OCI-LY3 (cell line): Measurements from ENCODE around the gene CAPN8.

Source experiments
- H2AFZ ChIP-seq: fragments of 200-600, 300-600 bp; shearing (Covaris generic); 2 replicates; pipeline ENCODE4 v1.6.0; 2014; ENCODE audit warnings: antibody characterized with exemption, low read depth, low read length
- H3K27ac ChIP-seq: fragments of 200-600, 300-600 bp; sonication (generic); 2 replicates; pipeline ENCODE4 v1.5.1; 2014; ENCODE audit warnings: mild to moderate bottlenecking, low read length, moderate library complexity, mixed read lengths
- H3K27me3 ChIP-seq: fragments of 200-600, 300-600 bp; sonication (generic); 2 replicates; pipeline ENCODE4 v1.6.1; 2014; ENCODE audit warnings: low read depth, low read length, mixed read lengths
- H3K36me3 ChIP-seq: fragments of 200-600, 300-600 bp; sonication (generic); replicated peaks from 2 replicates; pipeline ENCODE3; 2014; ENCODE audit warnings: low read depth, low read length, mixed read lengths
- H3K4me1 ChIP-seq: fragments of 300-600, 200-600 bp; sonication (generic); 2 replicates; pipeline ENCODE4 v1.6.1; 2014; ENCODE audit warnings: low read length, mixed read lengths
- H3K4me2 ChIP-seq: fragments of 200-600, 300-600 bp; sonication (generic); 2 replicates; pipeline ENCODE4 v1.6.1; 2014; ENCODE audit warnings: low read length, mixed read lengths
- H3K4me3 ChIP-seq: fragments of 300-600, 200-600 bp; sonication (generic); 2 replicates; pipeline ENCODE4 v1.5.1; 2014; ENCODE audit warnings: antibody characterized with exemption, mild to moderate bottlenecking, low read length, moderate library complexity
- H3K79me2 ChIP-seq: fragments of 300-600, 200-600 bp; shearing (Covaris generic); 2 replicates; pipeline ENCODE4 v1.6.1; 2014; ENCODE audit warnings: mild to moderate bottlenecking, low read length, mixed read lengths
- H3K9ac ChIP-seq: fragments of 300-600, 200-600 bp; shearing (Covaris generic); 2 replicates; pipeline ENCODE4 v1.6.0; 2014; ENCODE audit warnings: mild to moderate bottlenecking, low read length, moderate library complexity
- H3K9me3 ChIP-seq: fragments of 200-600, 300-600 bp; shearing (Covaris generic); 2 replicates; pipeline ENCODE4 v1.6.1; 2014; ENCODE audit warnings: low read length, mixed read lengths; ENCODE audit not compliant: insufficient read depth
- H4K20me1 ChIP-seq: fragments of 200-600, 300-600 bp; sonication (generic); 2 replicates; pipeline ENCODE4 v1.6.1; 2016; ENCODE audit warnings: low read length, mixed read lengths; ENCODE audit not compliant: insufficient read depth
- EZH2phosphoT487 ChIP-seq: fragments of 200-600 bp; shearing (Covaris generic); IDR thresholded peaks from 2 replicates; pipeline ENCODE4 v1.6.1; 2018; ENCODE audit warnings: antibody characterized with exemption, mixed run types, low read depth
- TF ChIP-seq, protein P1 (sequence below): fragments of 200-600, 300-600 bp; sonication (generic); IDR thresholded peaks from 2 replicates; pipeline ENCODE4 v1.5.1; 2014; ENCODE audit warnings: antibody characterized with exemption, low read length, low read depth

CAPN8 gene

GRCh38 chr1:223533708-223534107 lies 131.8 kb downstream of the CAPN8 start:
- H4K20me1 ChIP-seq = no peaks in the 10 kb centered on the region
- H3K27ac ChIP-seq = no peak overlapping the region
- H3K9ac ChIP-seq = no peak overlapping the region
- H3K79me2 ChIP-seq = no peaks in the 10 kb centered on the region
- no peak overlapping the region for H2AFZ ChIP-seq
- H3K36me3 ChIP-seq = no peaks in the 10 kb centered on the region
- peaks cover 57% of the 10 kb centered on the region for H3K27me3 ChIP-seq
- H3K4me2 ChIP-seq = no peak overlapping the region
- TF ChIP-seq EZH2phosphoT487 = no peak
- TF ChIP-seq, protein P1, sequence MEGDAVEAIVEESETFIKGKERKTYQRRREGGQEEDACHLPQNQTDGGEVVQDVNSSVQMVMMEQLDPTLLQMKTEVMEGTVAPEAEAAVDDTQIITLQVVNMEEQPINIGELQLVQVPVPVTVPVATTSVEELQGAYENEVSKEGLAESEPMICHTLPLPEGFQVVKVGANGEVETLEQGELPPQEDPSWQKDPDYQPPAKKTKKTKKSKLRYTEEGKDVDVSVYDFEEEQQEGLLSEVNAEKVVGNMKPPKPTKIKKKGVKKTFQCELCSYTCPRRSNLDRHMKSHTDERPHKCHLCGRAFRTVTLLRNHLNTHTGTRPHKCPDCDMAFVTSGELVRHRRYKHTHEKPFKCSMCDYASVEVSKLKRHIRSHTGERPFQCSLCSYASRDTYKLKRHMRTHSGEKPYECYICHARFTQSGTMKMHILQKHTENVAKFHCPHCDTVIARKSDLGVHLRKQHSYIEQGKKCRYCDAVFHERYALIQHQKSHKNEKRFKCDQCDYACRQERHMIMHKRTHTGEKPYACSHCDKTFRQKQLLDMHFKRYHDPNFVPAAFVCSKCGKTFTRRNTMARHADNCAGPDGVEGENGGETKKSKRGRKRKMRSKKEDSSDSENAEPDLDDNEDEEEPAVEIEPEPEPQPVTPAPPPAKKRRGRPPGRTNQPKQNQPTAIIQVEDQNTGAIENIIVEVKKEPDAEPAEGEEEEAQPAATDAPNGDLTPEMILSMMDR = no peak
- no peaks in the 10 kb centered on the region for H3K9me3 ChIP-seq
- H3K4me3 ChIP-seq = no peak overlapping the region
- no peaks in the 10 kb centered on the region for H3K4me1 ChIP-seq

DNA sequence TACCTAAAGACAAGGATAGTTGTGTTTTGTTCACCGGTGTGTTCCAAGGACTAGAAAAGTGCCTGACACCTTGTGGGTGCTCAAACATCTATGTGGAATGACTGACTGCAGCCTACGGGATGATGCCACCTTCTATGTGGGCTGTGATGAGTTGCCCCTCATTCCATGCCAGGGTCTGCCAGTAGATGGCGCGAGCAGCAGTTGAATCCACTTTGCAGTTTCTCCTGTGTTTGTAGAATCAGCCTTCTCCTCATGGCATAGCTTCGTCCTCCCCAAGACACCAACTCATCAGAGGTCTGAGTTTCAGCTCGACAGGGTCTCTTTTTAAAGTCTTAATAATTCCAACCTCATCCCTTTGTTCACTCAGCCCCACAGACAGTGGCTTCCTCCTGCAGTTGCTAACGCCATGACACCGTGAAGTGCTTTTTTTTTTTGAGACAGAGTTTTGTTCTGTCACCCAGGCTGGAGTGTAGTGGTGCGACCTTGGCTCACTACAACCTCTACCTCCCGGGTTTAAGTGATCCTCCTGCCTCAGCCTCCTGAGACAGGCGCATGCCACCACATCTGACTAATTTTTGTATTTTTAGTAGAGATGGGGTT lies 133.7 kb downstream of the CAPN8 start:
- no peak overlapping the region for H3K4me2 ChIP-seq
- H2AFZ ChIP-seq = no peak overlapping the region
- H3K27me3 ChIP-seq = peaks cover 46% of the 10 kb centered on the region
- H3K4me3 ChIP-seq = no peak overlapping the region
- no peaks in the 10 kb centered on the region for H4K20me1 ChIP-seq
- H3K9ac ChIP-seq = no peak overlapping the region
- no peaks in the 10 kb centered on the region for H3K36me3 ChIP-seq
- no peaks in the 10 kb centered on the region for H3K79me2 ChIP-seq
- no peaks in the 10 kb centered on the region for H3K9me3 ChIP-seq
- no peak for TF ChIP-seq EZH2phosphoT487
- TF ChIP-seq, protein P1 = peak; percentile 94
- no peak overlapping the region for H3K27ac ChIP-seq
- no peaks in the 10 kb centered on the region for H3K4me1 ChIP-seq

- no peaks in the 10 kb centered on the region for H4K20me1 ChIP-seq
- H3K4me1 ChIP-seq = peaks cover 7% of the 10 kb centered on the region
- no peaks in the 10 kb centered on the region for H3K36me3 ChIP-seq
- H3K4me2 ChIP-seq = no peak overlapping the region
- no peaks in the 10 kb centered on the region for H3K9me3 ChIP-seq
- no peak for TF ChIP-seq EZH2phosphoT487
- TF ChIP-seq, protein P1 = no peak
- H3K27me3 ChIP-seq = peaks cover 26% of the 10 kb centered on the region
- no peaks in the 10 kb centered on the region for H3K79me2 ChIP-seq
- H3K27ac ChIP-seq = no peak overlapping the region
- no peak overlapping the region for H3K4me3 ChIP-seq
- no peak overlapping the region for H2AFZ ChIP-seq
- no peak overlapping the region for H3K9ac ChIP-seq
Measured at GRCh38 chr1:223525957-223526356, 139.5 kb downstream of the CAPN8 start.

DNA sequence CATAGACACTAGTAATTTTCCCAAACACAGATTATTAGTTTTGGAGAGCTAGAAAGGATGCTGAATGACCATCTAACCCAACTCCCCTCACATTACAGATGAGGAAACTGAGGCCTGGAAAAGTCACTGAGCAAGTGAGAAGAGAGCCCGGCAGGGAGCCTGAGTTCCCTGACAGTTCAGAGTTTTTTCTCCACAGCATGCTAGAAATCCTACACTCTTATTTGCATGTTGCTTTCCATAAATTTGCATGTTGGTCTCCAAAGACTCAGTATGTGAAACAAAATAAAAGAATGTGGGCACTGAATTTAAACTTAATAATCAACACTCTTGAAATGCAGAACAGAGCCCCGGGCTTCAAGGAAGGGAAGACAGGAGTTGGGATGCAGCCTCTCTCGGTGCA lies 140.0 kb downstream of the CAPN8 start:
- peaks cover 22% of the 10 kb centered on the region for H3K27me3 ChIP-seq
- no peaks in the 10 kb centered on the region for H4K20me1 ChIP-seq
- TF ChIP-seq EZH2phosphoT487 = no peak
- TF ChIP-seq, protein P1 = no peak
- peaks cover 7% of the 10 kb centered on the region for H3K4me1 ChIP-seq
- no peak overlapping the region for H2AFZ ChIP-seq
- H3K27ac ChIP-seq = no peak overlapping the region
- no peaks in the 10 kb centered on the region for H3K79me2 ChIP-seq
- no peak overlapping the region for H3K4me3 ChIP-seq
- H3K9ac ChIP-seq = no peak overlapping the region
- H3K36me3 ChIP-seq = no peaks in the 10 kb centered on the region
- H3K4me2 ChIP-seq = no peak overlapping the region
- H3K9me3 ChIP-seq = no peaks in the 10 kb centered on the region
